Measurements from ENCODE around the gene CSMD2.
A peak's percentile ranks its signal among the peaks of the same experiment; 100 is the strongest.

Gene CSMD2

GRCh38 chr1:33641104-33641830 lies 523.8 kb downstream of the CSMD2 start:
- Histone ChIP-seq H3F3A (ENCODE audit: insufficient read depth) (no peaks in the 10 kb centered on the region), H3K4me2 (ENCODE audit: low read depth, low read length, poor library complexity, severe bottlenecking) (no peak overlapping the region), H3K9me2 (replicated peaks; ENCODE audit: insufficient read depth, low read length) (no peaks in the 10 kb centered on the region), H3K9me3 (ENCODE audit: insufficient read depth, low read length) (no peaks in the 10 kb centered on the region), H3K79me2 (ENCODE audit: insufficient read depth, low read length) (no peaks in the 10 kb centered on the region), H3K27me3 (ENCODE audit: low read length) (peaks cover 5% of the 10 kb centered on the region; the same call in 1 of the 2 replicates), H3K9ac (ENCODE audit: low read length) (no peak overlapping the region), H4K20me1 (ENCODE audit: low read depth, low read length) (no peaks in the 10 kb centered on the region), H3K27ac (ENCODE audit: low read depth, low read length) (no peak overlapping the region), H3K4me3 (ENCODE audit: insufficient read depth, low read length, poor library complexity, severe bottlenecking) (no peak overlapping the region), H3K36me3 (ENCODE audit: low read length) (no peaks in the 10 kb centered on the region), H2AFZ (ENCODE audit: low read depth, low read length, severe bottlenecking) (no peak overlapping the region)
- peak; percentile 23 for TF ChIP-seq CTCF (IDR thresholded peaks at IDR 0.05; ENCODE audit: insufficient read depth, low read length, poor library complexity, severe bottlenecking)
- no peak for TF ChIP-seq EZH2phosphoT487 (conservative IDR thresholded peaks at IDR 0.05; ENCODE audit: low read length)

GRCh38 chr1:33640114-33640660 lies 524.8 kb downstream of the CSMD2 start:
- Histone ChIP-seq H3K9me2 (replicated peaks; ENCODE audit: insufficient read depth, low read length) (no peaks in the 10 kb centered on the region), H3K4me2 (ENCODE audit: low read depth, low read length, poor library complexity, severe bottlenecking) (no peak overlapping the region), H3F3A (ENCODE audit: insufficient read depth) (no peaks in the 10 kb centered on the region), H4K20me1 (ENCODE audit: low read depth, low read length) (no peaks in the 10 kb centered on the region), H3K9ac (ENCODE audit: low read length) (no peak overlapping the region), H3K27ac (ENCODE audit: low read depth, low read length) (no peak overlapping the region), H2AFZ (ENCODE audit: low read depth, low read length, severe bottlenecking) (no peak overlapping the region), H3K36me3 (ENCODE audit: low read length) (no peaks in the 10 kb centered on the region), H3K79me2 (ENCODE audit: insufficient read depth, low read length) (no peaks in the 10 kb centered on the region), H3K9me3 (ENCODE audit: insufficient read depth, low read length) (no peaks in the 10 kb centered on the region), H3K4me3 (ENCODE audit: insufficient read depth, low read length, poor library complexity, severe bottlenecking) (no peak overlapping the region), H3K27me3 (ENCODE audit: low read length) (peaks cover 5% of the 10 kb centered on the region; the same call in 1 of the 2 replicates)
- no peak for TF ChIP-seq CTCF (IDR thresholded peaks at IDR 0.05; ENCODE audit: insufficient read depth, low read length, poor library complexity, severe bottlenecking)
- no peak for TF ChIP-seq EZH2phosphoT487 (conservative IDR thresholded peaks at IDR 0.05; ENCODE audit: low read length)

GRCh38 chr1:33637846-33638440 lies 527.1 kb downstream of the CSMD2 start:
- H3K9me2 ChIP-seq (replicated peaks; ENCODE audit: insufficient read depth, low read length) = no peaks in the 10 kb centered on the region
- no peaks in the 10 kb centered on the region for H3K79me2 ChIP-seq (ENCODE audit: insufficient read depth, low read length)
- H3K36me3 ChIP-seq (ENCODE audit: low read length) = no peaks in the 10 kb centered on the region
- H3K4me3 ChIP-seq (ENCODE audit: insufficient read depth, low read length, poor library complexity, severe bottlenecking) = no peak overlapping the region
- no peak for TF ChIP-seq EZH2phosphoT487 (conservative IDR thresholded peaks at IDR 0.05; ENCODE audit: low read length)
- TF ChIP-seq CTCF (IDR thresholded peaks at IDR 0.05; ENCODE audit: insufficient read depth, low read length, poor library complexity, severe bottlenecking) = no peak
- H3K27ac ChIP-seq (ENCODE audit: low read depth, low read length) = no peak overlapping the region
- H2AFZ ChIP-seq (ENCODE audit: low read depth, low read length, severe bottlenecking) = no peak overlapping the region
- no peak overlapping the region for H3K9ac ChIP-seq (ENCODE audit: low read length)
- H3K9me3 ChIP-seq (ENCODE audit: insufficient read depth, low read length) = no peaks in the 10 kb centered on the region
- H3F3A ChIP-seq (ENCODE audit: insufficient read depth) = no peaks in the 10 kb centered on the region
- H3K27me3 ChIP-seq (ENCODE audit: low read length) = peaks cover 5% of the 10 kb centered on the region; the same call in 1 of the 2 replicates
- no peak overlapping the region for H3K4me2 ChIP-seq (ENCODE audit: low read depth, low read length, poor library complexity, severe bottlenecking)
- no peaks in the 10 kb centered on the region for H4K20me1 ChIP-seq (ENCODE audit: low read depth, low read length)
